A549 (cell line): ENCODE results near the gene TYW3. TPM values are rescaled to one million over a fixed set of nuclear protein-coding genes. Genes with fewer than 3 reads are reported as not detected.

Experiments
- ATAC-seq, 2 experiments: fragments of 200-7000 bp in 1 of 2; fragments of >200 bp in 1 of 2; cut with Nextera tagmentation in 1 of 2; cut with Tn5 transposase in 1 of 2; 3 replicates each; pipeline versions ENCODE4 v1.8.0 to v1.9.1; 2018 to 2020; ENCODE audit warnings: mild to moderate bottlenecking in 1 of 2, moderate library complexity in 1 of 2
- CTCF ChIA-PET: fragments of 300-600 bp; sonication (Branson Sonifier 250); formaldehyde crosslinking; extraction: SDS; loops from one replicate; lab custom pipeline; 2021; ENCODE audit warnings: antibody characterized with exemption, inconsistent platforms; lab: Yijun Ruan, JAX
- POLR2A ChIA-PET: fragments of 350-600 bp; formaldehyde crosslinking; extraction: SDS; loops from one replicate; lab custom pipeline; 2021; ENCODE audit warnings: antibody characterized with exemption, inconsistent platforms; lab: Yijun Ruan, JAX
- DNase-seq, 2 experiments: peaks; one replicate each; pipeline versions ENCODE4 v3.0.0 to v3.0.0-alpha.2; 2011 to 2016; ENCODE audit warnings: low read depth in 1 of 2, low spot score in 1 of 2
- FAIRE-seq: peaks from 2 replicates; lab custom pipeline; 2011; peaks lifted over from hg19 to GRCh38; lab: Jason Lieb, UNC
- H3K27ac ChIP-seq, 2 experiments: fragments of >200 bp; sonication (Bioruptor Twin); formaldehyde crosslinking; 3 replicates each; pipeline ENCODE4 v1.5.1; 2016 to 2017
- H3K4me1 ChIP-seq: fragments of >200 bp; sonication (Bioruptor Twin); formaldehyde crosslinking; 3 replicates; pipeline ENCODE4 v1.6.1; 2016
- H3K4me2 ChIP-seq: fragments of >200 bp; sonication (Bioruptor Twin); formaldehyde crosslinking; 3 replicates; pipeline ENCODE4 v1.6.1; 2016
- H3K4me3 ChIP-seq: fragments of >200 bp; sonication (Bioruptor Twin); formaldehyde crosslinking; 3 replicates; pipeline ENCODE4 v1.5.1; 2016
- H3K9me3 ChIP-seq: fragments of >200 bp; sonication (Bioruptor Twin); formaldehyde crosslinking; 3 replicates; pipeline ENCODE4 v1.6.1; 2016
- BCL3 ChIP-seq: fragments of >200 bp; sonication (Bioruptor Twin); formaldehyde crosslinking; IDR thresholded peaks from 3 replicates; pipeline ENCODE4 v1.6.1; 2016
- CHD2 ChIP-seq: fragments of 150-350 bp; IDR thresholded peaks from 2 replicates; pipeline ENCODE4 v1.6.1; 2014; ENCODE audit warnings: low read length; ENCODE audit not compliant: partially characterized antibody
- E2F6 ChIP-seq: IDR thresholded peaks from 2 replicates; pipeline ENCODE4 v1.6.1; 2012; ENCODE audit warnings: low read depth, borderline replicate concordance
- EHF ChIP-seq: fragments of 250-450 bp; sonication (Bioruptor Pico); IDR thresholded peaks from 2 replicates; pipeline ENCODE4 v1.5.0; 2020; ENCODE audit warnings: mild to moderate bottlenecking
- ELK1 ChIP-seq: fragments of 150-350 bp; IDR thresholded peaks from 2 replicates; pipeline ENCODE4 v1.6.1; 2014; ENCODE audit warnings: low read depth, mild to moderate bottlenecking, low read length
- FOSL2 ChIP-seq, 2 experiments: fragments of 450-650 bp in 1 of 2; fragments of >200 bp in 1 of 2; sonication (Bioruptor Twin) in 1 of 2; formaldehyde crosslinking; IDR thresholded peaks; 2 replicates each; pipeline versions ENCODE4 v1.5.0 to v1.6.1; 2016 to 2020; ENCODE audit warnings: mild to moderate bottlenecking in 1 of 2, moderate library complexity in 1 of 2
- FOXS1 ChIP-seq: fragments of 250-450 bp; sonication (Bioruptor Pico); IDR thresholded peaks from 2 replicates; pipeline ENCODE4 v1.5.0; 2020; ENCODE audit warnings: mild to moderate bottlenecking, moderate library complexity
- HDAC2 ChIP-seq: fragments of 200-600 bp; sonication (generic); IDR thresholded peaks from 2 replicates; pipeline ENCODE4 v1.6.1; 2016
- HES2 ChIP-seq: fragments of >200 bp; sonication (Bioruptor Twin); formaldehyde crosslinking; IDR thresholded peaks from 2 replicates; pipeline ENCODE4 v1.6.1; 2016
- HOXA7 ChIP-seq: fragments of 250-450 bp; sonication (Bioruptor Pico); IDR thresholded peaks from 2 replicates; pipeline ENCODE4 v1.5.0; 2020; ENCODE audit warnings: mild to moderate bottlenecking, moderate library complexity
- JUN ChIP-seq, 2 experiments: fragments of >200 bp; sonication (Bioruptor Twin); formaldehyde crosslinking; IDR thresholded peaks; 2 replicates in 1 of 2; 3 replicates in 1 of 2; pipeline ENCODE4 v1.6.1; 2016 to 2017
- JUNB ChIP-seq: fragments of >200 bp; sonication (Bioruptor Twin); formaldehyde crosslinking; IDR thresholded peaks from 2 replicates; pipeline ENCODE4 v1.6.1; 2016
- MAZ ChIP-seq: fragments of 150-350 bp; IDR thresholded peaks from 2 replicates; pipeline ENCODE4 v1.6.1; 2014; ENCODE audit warnings: antibody characterized with exemption, low read depth, low read length, borderline replicate concordance
- NPAS2 ChIP-seq: fragments of 250-450 bp; sonication (Bioruptor Pico); IDR thresholded peaks from 2 replicates; pipeline ENCODE4 v1.8.0; 2022; ENCODE audit warnings: mild to moderate bottlenecking, moderate library complexity, borderline replicate concordance
- NR3C1 ChIP-seq: fragments of >200 bp; sonication (Bioruptor Twin); formaldehyde crosslinking; IDR thresholded peaks from 3 replicates; pipeline ENCODE4 v1.6.1; 2017
- POLR2A ChIP-seq: IDR thresholded peaks from 2 replicates; pipeline ENCODE4 v1.6.1; 2012; ENCODE audit warnings: mild to moderate bottlenecking, low read length
- REST ChIP-seq: fragments of 200-600 bp; sonication (generic); IDR thresholded peaks from 2 replicates; pipeline ENCODE4 v1.6.1; 2016; ENCODE audit warnings: antibody characterized with exemption, mild to moderate bottlenecking, moderate library complexity
- RFX5 ChIP-seq: fragments of 450-650 bp; IDR thresholded peaks from 2 replicates; pipeline ENCODE4 v1.7.1; 2014; ENCODE audit warnings: antibody characterized with exemption, mild to moderate bottlenecking, moderate library complexity
- RNF2 ChIP-seq: fragments of 200-600 bp; sonication (generic); IDR thresholded peaks from 2 replicates; pipeline ENCODE4 v1.6.1; 2016; ENCODE audit warnings: low read depth, mild to moderate bottlenecking, antibody characterized with exemption, moderate library complexity, borderline replicate concordance
- TFCP2L1 ChIP-seq: fragments of 250-450 bp; sonication (Bioruptor Pico); IDR thresholded peaks from 2 replicates; pipeline ENCODE4 v1.5.0; 2021; ENCODE audit warnings: mild to moderate bottlenecking
- WGBS: methylation state at CpG from one replicate; pipeline ENCODE4 v1.1.6; 2017; ENCODE audit errors: missing lambda C conversion rate; 5-methylcytosine and 5-hydroxymethylcytosine counted together
- polyA plus RNA-seq, 4 experiments: library from polyadenylated mRNA; depleted of rRNA in 3 of 4; stranded (reverse); fragments of >200 nt; fragmentation: RNase III in 1 of 4; extraction: RNeasy Plus Mini Kit Qiagen cat#74134 plus additional on column Dnase treatment in 1 of 4; gene quantifications; 2 replicates in 3 of 4; 3 replicates in 1 of 4; pipeline ENCODE4 v1.2.3, GENCODE V29; 2011 to 2017

Gene TYW3
- polyA plus RNA-seq, 2 of the 4 experiments (the other 2 are of a cell fraction) = 17.1 to 33.1 TPM

DNA sequence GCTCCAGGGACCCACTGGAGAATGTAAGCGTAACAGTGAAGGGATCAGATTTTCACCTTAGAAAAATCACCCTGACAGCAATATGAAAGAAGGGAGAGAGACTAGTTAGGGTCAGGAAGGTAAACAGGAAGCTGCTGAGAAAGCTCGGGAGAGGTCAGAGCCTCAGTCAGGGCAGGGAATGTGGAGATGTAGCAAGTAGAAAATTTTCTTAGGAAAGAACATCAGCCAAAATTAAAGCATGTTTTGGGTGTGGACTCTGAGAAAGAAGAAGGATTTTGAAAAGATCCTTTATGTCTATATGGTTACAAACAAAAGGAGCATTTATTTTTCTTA, 42.6 kb upstream of the TYW3 start:
- H3K9me3 ChIP-seq = no peaks in the 10 kb centered on the region
- peaks cover 19% of the 10 kb centered on the region; the same call in 2 of the 3 replicates for H3K4me1 ChIP-seq
- no peak for ATAC-seq
- POLR2A ChIA-PET = no interaction called here
- WGBS = 0% methylated on average over 2 of the region's 2 CpGs
- peak overlapping the region in 1 of 2 experiments; percentile 24; a peak in 1 of 6 replicates for H3K27ac ChIP-seq
- H3K4me2 ChIP-seq = peak overlapping the region; percentile 70
- no peak for TF ChIP-seq CHD2
- TF ChIP-seq JUNB = no peak
- no peak for TF ChIP-seq FOXS1 (CRISPR knock-in tag)
- no peak for TF ChIP-seq E2F6
- no peak for TF ChIP-seq HDAC2
- no peak for TF ChIP-seq TFCP2L1 (CRISPR knock-in tag)
- TF ChIP-seq HOXA7 (CRISPR knock-in tag) = no peak
- TF ChIP-seq JUN (IDR thresholded peaks at IDR 0.05) = no peak
- no peak for TF ChIP-seq EHF (CRISPR knock-in tag)
- no peak for TF ChIP-seq RFX5
- TF ChIP-seq, all 56 proteins: peak for 0
- CTCF ChIA-PET = interaction anchor here (0.7 to 2.6 kb wide), 7 partner anchors 10 to 43 kb away, joined by 4 to 10 read pairs (median 7); partner anchors contain the start of gene TYW3
- FAIRE-seq (no peak), DNase-seq (no peak)
- no peak overlapping the region for H3K4me3 ChIP-seq

DNA sequence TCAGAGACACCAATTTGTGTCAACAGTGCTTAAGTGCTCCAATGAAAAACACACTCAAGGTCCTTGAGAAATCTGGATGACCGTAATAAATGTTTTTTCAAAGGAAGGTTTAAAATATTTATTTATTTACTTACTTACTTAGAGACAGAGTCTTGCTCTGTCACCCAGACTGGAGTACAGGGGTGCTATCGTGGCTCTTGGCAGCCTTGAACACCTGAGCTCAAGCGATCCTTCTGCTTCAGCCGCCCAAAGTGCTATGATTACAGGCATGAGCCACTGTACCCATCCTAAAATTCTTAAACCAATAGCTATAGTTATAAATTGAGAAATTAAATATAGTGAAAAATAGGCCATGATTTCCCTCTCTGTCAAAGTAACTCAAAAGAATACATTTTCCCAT, 42.0 kb upstream of the TYW3 start:
- no peaks in the 10 kb centered on the region for H3K9me3 ChIP-seq
- TF ChIP-seq RNF2 = no peak
- no peak for TF ChIP-seq NPAS2 (CRISPR knock-in tag)
- no peak for TF ChIP-seq HOXA7 (CRISPR knock-in tag)
- TF ChIP-seq POLR2A = no peak
- TF ChIP-seq REST = no peak
- TF ChIP-seq NR3C1 = no peak
- TF ChIP-seq, all 56 proteins: peak for 0
- DNase-seq (no peak), ATAC-seq (no peak), FAIRE-seq (no peak)
- WGBS = 90% methylated on average over 4 of the region's 4 CpGs
- ChIA-PET POLR2A (no interaction called here), CTCF (interaction anchor here (0.7 to 2.6 kb wide), 6 partner anchors 11 to 43 kb away, joined by 4 to 10 read pairs (median 6); partner anchors contain the start of gene TYW3)
- H3K27ac ChIP-seq = no peak overlapping the region
- no peak overlapping the region for H3K4me2 ChIP-seq
- peaks cover 19% of the 10 kb centered on the region; the same call in 2 of the 3 replicates for H3K4me1 ChIP-seq
- no peak overlapping the region for H3K4me3 ChIP-seq

DNA sequence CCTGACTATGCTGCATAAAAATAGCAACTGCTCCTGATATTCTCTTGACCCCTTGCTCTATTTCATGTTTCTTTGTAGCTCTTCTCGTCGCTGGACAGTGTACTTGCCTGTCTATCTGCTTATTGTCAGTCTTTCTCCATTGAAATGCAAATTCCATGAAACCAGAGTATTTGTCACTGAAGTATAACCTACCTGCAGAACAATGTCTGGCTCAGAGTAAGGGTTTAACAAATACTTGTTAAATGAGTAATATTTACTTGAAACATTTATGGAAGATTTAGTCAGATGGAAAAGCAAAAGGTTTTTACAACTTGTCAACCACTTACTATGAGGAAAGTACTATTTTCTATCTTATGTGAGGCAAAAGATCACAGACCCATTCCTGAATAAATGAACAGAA, 39.5 kb upstream of the TYW3 start:
- Histone ChIP-seq H3K4me3 (no peak overlapping the region), H3K27ac (0 out of 6 replicates have a peak overlapping the region, but pooled peaks of 1 of the 2 experiments have one; percentile 31), H3K9me3 (no peaks in the 10 kb centered on the region)
- WGBS = 10% methylated on average over 2 of the region's 2 CpGs
- ATAC-seq = peak; percentile 54; a peak in 3 of 6 replicates
- DNase-seq = peak in 1 of 2 experiments; percentile 28
- TF ChIP-seq JUN (IDR thresholded peaks at IDR 0.05) (no peak), FOXS1 (CRISPR knock-in tag) (no peak), NPAS2 (CRISPR knock-in tag) (no peak), BCL3 (no peak), FOSL2 (IDR thresholded peaks at IDR 0.05) (no peak), FOSL2 (CRISPR knock-in tag; IDR thresholded peaks at IDR 0.05) (no peak), ELK1 (no peak), JUNB (no peak), MAZ (no peak), HES2 (no peak)
- TF ChIP-seq, all 56 proteins: peak for 0
- peak overlapping the region; percentile 48 for H3K4me2 ChIP-seq
- ChIA-PET POLR2A (no interaction called here), CTCF (interaction anchor here (1.2 kb wide), 1 partner anchor 41 kb away, joined by 4 read pairs; no protein-coding TSS in a partner anchor)
- FAIRE-seq = no peak
- H3K4me1 ChIP-seq = peaks cover 19% of the 10 kb centered on the region; the same call in 2 of the 3 replicates
